Suppressor macrophage treated with lipopolysaccharide for 4 hours (primary cell): ENCODE measurements around the gene MVB12B.

Experiments
- DNase-seq: peaks from one replicate; pipeline ENCODE4 v3.0.0-alpha.2; 2020

The MVB12B gene

DNA sequence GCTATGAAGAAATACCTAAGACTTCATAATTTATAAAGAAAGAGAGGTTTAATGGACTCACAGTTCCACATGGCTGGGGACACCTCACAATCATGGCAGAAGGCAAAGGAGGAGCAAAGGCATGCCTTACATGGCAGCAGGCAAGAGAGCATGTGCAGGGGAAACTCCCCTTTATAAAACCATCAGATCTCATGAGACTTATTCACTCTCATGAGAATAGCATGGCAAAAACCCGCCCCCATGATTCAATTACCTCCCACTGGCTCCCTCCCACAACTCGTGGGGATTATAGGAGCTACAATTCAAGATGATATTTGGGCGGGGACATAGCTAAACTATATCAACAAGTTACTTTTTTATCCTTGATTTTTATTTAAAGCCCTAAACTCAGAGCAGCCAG lies 150.8 kb downstream of the MVB12B start:
- DNase-seq = peak; percentile 35

DNA sequence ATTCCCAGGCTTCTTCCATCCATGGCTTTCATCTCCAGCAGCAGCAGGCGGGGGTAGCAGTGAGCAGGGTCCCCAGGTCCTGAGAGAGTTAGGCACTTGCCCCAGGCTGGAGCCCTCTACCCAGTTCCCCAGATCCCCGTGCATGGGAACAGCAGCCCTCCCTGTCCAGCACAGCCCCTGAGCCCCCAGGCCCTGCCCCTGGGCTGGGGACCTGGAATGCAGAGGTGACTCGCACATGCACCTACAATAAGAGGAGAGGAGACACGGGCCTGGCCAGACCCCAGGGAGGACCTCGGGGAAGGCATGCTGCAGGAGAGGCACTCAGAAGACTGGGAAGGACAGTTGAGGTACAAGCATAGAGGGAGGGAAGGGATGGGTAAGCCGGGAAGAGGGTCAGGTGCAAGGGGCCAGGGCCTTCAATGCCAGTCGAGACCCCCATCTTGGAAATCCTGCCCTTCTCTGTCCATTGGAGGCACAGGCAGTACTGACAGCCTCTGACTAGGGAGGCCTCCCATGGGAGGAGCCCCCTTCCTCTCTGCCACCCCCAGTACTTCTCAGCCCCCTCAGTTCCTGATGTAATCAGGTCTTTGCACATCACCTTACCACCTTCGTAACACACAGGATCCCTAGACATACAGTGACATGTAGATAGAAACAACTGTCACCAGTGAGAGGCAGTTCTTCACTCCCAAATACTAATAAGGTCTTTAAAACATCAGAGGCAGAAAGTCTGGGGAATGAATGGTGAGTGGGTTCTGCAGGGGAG lies 151.8 kb downstream of the MVB12B start:
- no peak for DNase-seq

DNA sequence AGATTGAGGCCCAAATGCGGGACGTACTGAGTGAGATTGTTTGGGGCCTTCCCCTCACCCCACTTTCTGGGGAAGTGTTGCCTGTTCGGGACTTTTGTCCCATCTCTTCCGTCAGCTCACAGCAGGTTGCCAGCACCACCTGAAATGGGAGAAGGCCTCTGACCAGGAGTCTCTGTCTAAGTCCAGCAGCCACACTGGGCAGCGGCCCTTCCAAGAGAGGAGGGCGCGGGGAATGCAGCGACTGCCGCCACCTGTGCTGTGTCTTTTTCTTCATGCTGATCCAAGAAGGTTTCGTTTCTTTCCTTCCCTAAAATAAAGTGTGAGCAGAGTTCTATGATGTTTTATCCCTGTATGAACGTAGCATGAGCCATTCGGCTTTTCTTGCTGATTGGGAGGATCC lies 152.9 kb downstream of the MVB12B start:
- no peak for DNase-seq

DNA sequence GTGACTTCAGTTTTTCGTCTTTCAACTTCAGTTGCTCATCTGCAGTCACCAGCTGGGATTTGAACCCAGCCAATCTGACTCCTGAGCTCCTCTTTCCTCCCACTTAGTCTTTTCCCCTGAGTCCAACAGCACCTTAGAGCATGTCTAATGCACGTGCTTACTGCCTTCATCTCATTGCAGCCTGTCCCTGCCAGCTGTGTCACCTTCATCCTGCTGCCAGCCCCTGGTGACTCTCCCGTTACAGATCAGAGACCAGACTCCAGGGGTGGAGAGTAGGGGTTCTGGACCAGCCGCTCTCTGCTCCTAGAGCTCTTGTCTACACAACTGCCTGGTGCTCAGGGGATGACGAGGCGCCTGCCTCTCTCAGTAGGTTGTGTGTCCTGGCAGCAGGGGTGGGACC lies 154.2 kb downstream of the MVB12B start:
- DNase-seq = no peak

DNA sequence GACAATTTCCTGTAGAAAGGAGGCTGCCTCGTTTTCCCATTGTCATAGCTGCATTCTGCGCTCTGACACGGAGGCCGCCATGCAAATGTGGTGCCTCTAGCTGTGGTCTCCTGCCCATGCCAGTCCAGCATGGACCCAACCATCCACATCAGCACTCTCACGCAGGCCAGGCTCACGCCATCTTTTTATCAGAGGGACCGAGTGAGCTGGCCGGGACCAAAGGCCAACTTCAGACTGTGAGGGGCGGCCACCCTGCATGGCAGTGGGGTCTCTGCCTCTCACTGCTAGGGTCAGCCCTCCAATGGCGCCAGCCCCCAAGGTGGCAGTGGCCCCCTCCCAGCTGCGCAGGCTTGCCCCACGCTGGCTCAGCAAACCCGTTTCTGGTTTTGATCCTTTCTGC lies 155.2 kb downstream of the MVB12B start:
- no peak for DNase-seq

DNA sequence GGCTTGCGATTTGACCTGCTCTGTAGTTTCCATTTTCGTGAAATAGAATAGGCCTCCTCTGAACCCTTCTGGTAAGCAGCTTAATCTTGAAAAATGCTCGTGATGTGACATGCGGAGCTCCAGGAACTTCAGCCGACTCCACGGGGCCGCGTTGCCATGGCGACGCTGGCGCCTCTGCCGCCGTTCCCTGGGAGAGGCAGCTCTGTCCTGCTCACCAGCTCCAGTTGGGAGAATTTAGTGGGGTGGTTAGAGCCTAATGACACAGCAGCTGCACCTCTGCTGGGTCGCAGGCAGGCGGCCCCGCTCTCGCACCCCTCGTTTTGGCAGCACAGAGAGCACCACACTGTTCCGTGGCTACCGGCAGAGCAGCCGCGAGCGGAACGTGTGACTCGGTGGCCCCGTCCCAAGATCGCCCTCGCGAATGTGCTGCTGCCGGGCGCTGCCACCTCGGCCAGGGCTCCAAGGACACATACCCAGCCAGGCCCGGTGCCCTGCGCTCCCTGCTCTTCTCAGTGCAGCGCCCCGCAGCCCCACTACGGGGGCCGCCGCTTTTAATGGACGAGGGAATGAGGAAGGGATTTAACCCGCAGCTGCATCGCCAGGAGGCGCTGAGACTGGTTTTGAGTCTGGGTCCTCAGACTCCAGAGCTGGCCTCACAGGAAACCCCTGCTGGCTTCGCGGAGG lies 155.9 kb downstream of the MVB12B start:
- DNase-seq = no peak

DNA sequence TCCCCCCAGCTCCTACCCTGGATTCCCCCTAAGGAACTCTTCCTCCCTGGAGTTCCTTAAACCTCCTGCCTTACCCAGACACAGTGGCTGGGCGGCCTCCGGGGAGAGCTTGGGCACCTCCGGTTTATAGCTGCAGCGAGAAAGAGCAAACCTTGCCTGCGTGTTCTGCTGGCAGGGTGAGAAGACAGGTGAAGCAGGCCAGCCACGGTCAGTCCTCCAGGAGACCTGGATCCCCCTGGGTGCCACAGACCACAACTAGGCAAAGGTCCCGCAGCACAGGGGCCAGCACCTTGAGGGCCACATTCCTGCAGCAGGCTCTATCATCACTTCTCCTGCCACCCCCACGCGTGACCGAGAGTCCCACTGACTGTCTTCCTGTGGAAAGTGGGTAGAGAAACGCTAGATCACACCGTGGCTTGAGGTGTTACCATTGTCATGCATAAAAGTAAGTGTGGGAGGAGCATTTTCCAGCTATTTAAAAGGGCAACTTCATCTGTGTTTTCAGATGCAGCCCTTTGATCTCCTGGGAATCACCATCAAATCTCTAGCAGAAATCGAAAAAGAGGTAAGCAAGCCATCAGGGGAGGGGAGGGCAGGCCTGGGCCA lies 156.9 kb downstream of the MVB12B start:
- no peak for DNase-seq

DNA sequence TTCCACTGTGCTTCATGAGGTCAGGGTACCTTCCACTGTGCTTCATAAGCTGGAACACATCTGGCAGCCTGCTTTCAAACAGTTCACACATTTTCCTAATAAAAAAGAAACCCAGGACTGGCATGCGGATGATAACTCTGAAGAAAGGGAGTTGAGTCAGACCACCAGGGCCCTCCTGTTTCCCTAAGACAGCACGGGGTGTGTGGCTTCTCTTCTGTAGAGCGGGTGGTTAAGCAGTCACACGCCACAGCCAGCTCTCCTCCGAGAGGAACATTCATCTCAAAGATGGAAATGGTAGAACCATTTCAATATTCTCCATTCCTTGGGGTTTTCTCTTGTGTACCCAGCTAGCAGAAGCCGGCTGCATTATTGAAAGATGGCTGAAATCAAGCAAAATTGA lies 159.0 kb downstream of the MVB12B start:
- DNase-seq = no peak

DNA sequence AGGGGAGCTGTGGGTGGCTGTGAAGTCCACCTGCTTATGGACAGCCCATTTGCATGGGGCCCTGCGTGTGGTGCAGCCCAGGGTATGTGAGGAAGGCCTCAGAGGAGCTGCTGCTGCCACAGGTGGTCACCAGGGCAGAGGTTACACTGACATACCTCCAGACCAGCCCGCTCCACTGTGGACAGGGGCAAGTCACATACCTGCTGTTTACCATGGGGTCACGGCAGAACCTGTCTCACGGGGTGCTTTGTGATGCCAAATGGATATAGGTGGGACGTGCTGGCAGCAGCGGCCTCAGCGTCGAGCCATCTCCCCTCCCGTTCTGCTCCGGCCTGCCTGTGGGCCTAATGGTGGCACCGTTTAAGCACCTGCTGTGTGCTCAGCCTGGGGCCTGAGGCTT lies 159.6 kb downstream of the MVB12B start:
- no peak for DNase-seq

DNA sequence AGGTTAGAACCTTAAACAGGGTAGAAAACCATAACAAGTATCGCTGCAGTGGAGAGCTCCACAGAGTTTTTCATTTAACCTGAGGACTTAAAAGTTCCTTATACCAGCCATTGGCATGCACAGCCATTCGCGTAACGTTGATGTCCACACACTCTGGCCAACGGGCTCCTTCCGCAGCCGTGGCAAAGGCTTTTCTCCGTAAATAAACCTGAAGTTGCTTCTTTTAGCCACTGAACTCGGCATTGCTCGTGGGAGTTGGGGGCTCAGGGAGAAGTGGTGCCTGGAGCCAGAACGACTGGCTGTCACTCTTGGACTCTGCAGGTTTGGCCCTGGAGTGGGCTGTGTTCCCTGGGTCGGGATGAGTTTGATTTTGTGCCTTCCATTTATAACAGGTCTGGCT lies 161.2 kb downstream of the MVB12B start:
- no peak for DNase-seq

DNA sequence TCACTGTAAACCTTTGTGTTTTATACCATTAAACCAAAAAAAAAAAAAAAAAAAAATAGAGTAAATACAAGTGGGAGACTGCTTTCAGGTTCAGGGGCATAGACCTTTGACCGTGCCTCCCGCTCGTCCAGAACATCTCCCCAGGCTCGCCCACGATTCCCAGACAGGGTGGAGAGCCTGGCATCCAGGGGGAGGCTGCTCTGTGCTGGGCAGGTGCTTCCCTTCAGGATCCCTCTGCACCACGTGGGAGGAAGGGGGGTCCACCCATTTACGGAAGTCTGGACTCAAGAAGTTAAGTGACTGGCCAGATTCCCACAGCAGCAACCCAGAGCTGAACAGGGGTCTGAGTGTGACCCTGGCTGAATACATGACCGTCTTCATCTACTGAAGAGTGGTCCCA lies 161.7 kb downstream of the MVB12B start:
- DNase-seq = no peak

DNA sequence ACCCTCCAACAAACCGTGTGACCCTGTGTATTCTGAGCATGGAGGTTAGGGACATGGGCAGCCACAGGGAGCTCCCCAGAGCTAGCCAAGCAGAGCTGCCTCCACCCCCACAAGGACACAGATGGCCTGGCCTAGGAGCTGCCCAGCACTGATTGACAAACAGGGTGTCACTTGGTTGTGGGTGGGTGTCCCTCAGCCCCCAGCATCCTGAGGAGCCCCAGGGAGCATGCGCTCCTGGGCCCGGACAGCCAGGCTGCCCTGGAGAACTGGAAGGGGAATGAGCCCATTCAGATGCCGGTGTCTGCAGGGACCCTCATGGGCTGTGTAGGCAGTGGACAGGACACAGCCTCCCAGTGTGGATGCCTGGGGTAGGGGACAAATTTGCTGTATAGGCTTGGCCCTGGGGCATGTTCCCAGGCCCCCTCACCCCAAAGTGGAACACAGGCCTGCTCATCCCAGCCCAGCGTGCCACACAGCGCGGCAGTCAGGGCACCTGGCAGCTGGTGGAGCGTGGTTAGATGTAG lies 162.3 kb downstream of the MVB12B start:
- DNase-seq = no peak

DNA sequence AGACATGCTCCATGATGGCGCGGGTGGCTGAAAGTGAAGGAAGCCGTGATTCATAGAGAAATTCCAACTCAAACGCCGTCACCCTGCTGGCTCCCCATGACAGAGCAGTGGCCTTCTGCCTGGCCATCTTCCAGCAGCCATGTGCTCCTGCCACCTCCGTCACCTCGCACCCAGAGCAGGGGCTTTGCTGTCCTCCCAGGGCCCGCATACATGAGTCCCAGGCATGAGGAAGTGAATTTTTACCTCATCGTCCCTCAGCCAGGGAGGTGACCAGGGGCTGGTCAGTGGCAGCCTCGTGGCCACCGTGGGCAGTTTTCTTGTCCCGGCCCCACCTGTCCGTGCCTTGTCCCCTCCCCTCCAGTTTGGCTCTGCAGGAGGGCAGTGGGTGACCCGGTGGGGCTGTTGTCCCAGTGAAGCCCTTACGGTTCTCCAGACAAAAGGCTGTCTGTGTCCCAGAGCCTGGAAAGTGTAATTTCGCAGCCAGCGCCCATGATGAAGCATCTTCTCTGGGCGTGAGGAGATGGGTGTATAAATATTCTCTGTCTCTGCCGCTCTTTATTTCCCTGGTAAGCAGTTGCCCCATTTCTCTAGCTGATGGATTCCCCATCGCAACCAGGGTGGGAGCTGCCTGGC lies 163.1 kb downstream of the MVB12B start:
- DNase-seq = no peak

DNA sequence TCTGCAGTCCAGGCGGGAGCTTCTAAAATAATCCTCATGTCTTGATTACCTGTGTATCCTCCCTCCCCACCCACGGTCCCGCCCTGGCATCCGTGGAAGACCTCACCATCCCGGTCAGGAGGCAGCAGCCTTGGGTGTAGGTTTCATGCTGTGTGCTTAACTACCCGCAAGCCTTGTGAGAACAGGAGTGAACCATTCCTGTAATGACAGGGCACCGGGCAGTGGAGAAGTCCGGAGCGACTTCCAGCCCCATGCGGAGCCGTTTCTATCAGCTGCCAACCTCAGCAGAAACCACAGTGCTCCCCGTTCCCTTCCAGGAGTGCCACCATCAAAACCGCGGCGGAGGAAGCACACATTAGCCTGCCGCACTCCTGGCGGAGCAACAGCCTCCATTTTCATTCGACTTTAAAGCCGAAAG lies 163.6 kb downstream of the MVB12B start:
- no peak for DNase-seq

DNA sequence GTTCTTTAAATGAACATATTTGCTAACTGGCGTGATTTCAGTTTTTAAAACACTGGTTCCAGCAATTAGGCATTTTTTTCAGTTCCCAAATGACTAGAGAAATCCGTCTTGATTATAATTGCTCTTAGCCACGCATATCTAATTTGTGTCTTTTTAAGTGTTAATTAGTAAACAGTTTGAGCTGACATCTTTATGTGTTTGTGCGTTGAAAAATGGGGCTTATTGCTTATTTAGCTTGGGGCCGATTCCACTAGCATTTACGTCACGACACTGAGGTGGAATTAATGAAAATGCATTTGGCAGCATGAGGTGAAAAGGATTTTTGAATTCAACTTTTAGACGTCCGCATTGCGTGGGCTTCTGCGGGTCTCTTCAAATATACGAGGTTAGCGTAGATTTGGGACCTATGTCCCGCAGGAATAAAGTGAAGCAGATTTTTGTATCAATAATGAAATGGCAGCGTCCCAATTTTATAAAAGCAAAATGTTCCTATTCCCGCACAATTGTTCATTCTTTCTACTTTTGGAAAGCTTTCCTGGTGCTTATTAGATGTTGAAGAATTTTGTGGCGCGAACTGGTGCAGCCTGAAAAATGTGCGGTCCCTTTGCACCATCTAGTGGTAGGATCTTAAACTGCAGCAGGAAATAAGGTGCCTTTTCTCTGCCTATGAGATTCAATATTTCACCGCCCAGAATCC lies 164.4 kb downstream of the MVB12B start:
- DNase-seq = peak; percentile 77

DNA sequence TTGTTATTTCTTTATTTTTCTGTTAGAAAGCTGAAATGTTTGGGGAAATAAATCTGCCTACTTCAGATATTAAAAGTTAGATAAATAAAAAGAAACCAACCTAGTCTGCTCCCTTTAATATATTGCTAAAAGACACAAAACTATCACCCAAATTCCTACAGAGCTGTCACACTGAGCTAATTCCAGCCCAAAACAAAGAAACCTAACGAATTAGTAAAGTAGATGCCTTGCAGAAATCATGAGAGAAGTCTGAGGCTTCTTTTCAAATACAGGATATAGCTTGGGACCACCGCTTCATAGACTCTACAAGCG lies 164.9 kb downstream of the MVB12B start:
- DNase-seq = no peak

DNA sequence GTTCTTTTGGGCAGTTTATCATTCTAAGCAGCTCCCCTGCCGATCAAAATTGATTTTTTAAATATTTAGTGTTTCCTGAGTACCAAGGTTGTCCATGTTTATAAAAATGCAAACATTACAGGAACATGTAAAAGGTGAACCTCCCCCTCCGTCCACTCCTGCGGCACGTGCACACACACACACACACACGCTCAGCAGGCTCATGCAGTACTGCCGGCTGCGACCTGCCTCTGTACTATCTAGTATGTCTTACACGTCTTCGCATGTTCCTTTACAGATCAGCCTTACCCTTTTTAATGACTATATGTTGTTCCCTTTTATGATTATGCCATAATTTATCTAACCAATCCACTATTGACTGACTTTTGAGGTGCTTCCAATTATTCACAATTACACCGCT lies 165.3 kb downstream of the MVB12B start:
- no peak for DNase-seq

DNA sequence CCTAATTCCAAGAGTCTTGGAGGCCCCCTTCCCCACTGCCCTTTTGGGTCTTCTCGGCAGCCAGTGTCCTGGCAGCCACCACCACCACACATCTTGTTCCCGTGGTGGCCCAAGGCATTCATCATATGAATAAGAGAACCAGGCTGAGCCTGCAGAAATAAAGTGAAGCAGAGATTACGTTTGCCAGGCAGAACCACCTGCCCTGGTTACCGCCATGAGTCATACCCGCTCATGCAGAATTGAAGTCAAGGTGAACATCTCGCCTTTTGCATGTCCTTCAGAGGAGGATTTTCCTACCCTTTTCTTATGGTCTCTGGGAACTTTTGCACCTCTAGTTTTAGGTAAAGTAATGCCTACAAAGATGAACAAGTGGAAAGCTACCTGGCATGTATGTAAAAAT lies 167.6 kb downstream of the MVB12B start:
- DNase-seq = no peak

DNA sequence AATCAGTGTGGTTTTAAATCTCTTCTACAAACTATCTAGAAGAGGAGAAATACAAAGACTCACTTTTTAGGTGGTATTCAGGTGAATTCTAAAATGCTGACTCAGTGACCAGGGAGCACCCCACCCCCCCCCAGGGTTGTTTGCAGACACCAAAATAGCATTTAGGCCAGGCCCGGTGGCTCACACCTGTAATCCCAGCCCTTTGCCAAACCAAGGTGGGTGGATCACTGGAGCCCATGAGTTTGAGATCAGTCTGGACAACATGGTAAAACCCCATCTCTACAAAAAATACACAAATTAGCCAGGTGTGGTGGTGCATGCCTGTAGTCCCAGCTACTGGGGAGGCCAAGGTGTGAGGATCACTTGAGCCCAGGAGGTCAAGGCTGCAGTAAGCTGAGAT lies 168.1 kb downstream of the MVB12B start:
- no peak for DNase-seq

DNA sequence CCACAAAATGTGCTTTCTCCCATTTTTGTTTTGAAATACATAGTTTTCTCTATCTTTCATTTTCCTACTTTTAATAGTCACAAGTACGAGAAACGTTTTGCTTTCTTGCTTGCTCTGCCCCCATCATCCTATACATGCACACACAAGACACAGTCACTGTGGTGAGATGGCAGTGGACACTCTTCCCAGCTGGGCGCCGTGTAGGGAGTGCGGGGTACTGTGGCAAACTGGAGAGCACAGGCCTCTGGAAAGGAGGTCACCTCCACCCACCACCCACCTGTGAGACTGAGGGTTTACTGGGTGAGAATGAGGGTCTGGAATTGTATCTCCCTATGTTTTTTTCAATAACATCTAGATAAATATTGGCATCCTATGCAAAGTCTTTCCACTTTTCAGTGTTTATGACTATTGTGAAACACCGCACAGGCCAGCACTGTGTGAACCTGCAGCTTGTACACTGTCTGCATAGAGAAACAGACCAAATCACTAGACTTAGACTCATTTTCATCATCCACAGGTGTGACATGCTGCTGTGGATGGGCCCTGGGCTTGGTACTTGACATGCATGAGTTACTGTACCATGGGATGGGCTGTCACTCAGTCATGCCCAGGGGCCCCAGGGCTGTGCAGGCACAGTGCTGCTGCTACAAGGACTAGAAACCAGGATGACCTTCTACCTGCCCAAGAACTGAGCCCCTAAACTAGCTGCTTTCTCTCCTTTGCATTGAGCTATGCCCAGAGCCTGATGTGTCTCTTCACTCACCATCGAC lies 169.0 kb downstream of the MVB12B start:
- DNase-seq = no peak

DNA sequence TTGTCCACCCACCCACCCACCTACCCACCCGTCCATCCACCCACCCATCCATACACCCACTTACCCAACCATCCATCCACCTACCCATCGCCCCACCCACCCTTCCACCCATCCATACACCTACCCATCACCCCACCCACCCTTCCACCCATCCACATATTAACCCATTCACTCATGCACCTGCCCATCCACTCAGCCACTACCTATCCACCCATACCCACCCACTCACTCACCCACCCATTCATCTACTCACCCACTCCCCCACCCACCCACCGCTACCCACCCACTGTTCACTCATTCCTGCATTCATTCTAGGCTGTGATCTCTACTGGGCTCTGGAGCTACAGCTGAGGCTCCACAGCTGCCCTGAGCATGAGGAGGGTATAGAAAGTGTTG lies 169.6 kb downstream of the MVB12B start:
- DNase-seq = no peak
